CD14-positive monocyte (primary cell): ENCODE results near the gene HSPA6. TPM values are rescaled to one million over a fixed set of nuclear protein-coding genes. Genes with fewer than 3 reads are reported as not detected.
A peak's percentile ranks its signal among the peaks of the same experiment; 100 is the strongest.
"Not testable (repeated sequence)": the region's sequence is repeated elsewhere in the genome, so short reads cannot be mapped to it uniquely, and the experiment has no call there.

Source experiments
- DNase-seq, 3 donors: peaks; one replicate each; pipeline ENCODE4 v3.0.0-alpha.2; 2011 to 2022
- H2AFZ ChIP-seq: 2 replicates; pipeline ENCODE4 v1.6.0; 2012; ENCODE audit warnings: mild to moderate bottlenecking, low read depth, low read length, inconsistent platforms; ENCODE audit not compliant: insufficient read depth, poor library complexity, severe bottlenecking
- H3K27ac ChIP-seq, 2 donors: 1 replicate in 1 of 2; 2 replicates in 1 of 2; pipeline ENCODE4 v1.5.1; 2012 to 2013; ENCODE audit warnings: low read length in 2 of 2, control low read depth in 1 of 2, inconsistent platforms in 1 of 2, low read depth in 1 of 2, mild to moderate bottlenecking in 1 of 2
- H3K27me3 ChIP-seq, 2 donors: one replicate each; pipeline versions ENCODE4 v1.6.0 to v1.6.1; 2011 to 2013; ENCODE audit warnings: low read length in 2 of 2; ENCODE audit not compliant: control insufficient read depth in 2 of 2, insufficient read depth in 2 of 2
- H3K36me3 ChIP-seq, 2 donors: replicated peaks in 1 of 2; 1 replicate in 1 of 2; 2 replicates in 1 of 2; pipeline versions ENCODE4 v1.5.1 to v1.6.1; 2012 to 2013; ENCODE audit warnings: low read length in 2 of 2, control low read depth in 1 of 2, inconsistent platforms in 1 of 2, mild to moderate bottlenecking in 1 of 2; ENCODE audit not compliant: insufficient read depth in 2 of 2, control insufficient read depth in 1 of 2
- H3K4me1 ChIP-seq, 2 donors: 1 replicate in 1 of 2; 2 replicates in 1 of 2; pipeline versions ENCODE4 v1.5.1 to v1.6.1; 2012 to 2013; ENCODE audit warnings: low read length in 2 of 2, control low read depth in 1 of 2, inconsistent platforms in 1 of 2, mild to moderate bottlenecking in 1 of 2, moderate library complexity in 1 of 2; ENCODE audit not compliant: insufficient read depth in 2 of 2, control insufficient read depth in 1 of 2
- H3K4me2 ChIP-seq: replicated peaks from 2 replicates; pipeline ENCODE3; 2012; ENCODE audit warnings: low read length, moderate library complexity, mild to moderate bottlenecking; ENCODE audit not compliant: poor library complexity, severe bottlenecking; ENCODE audit errors: extremely low read depth
- H3K4me3 ChIP-seq, 3 experiments: fragments of 200-600 bp in 1 of 3; sonication (generic) in 1 of 3; replicated peaks in 1 of 3; 1 replicate in 2 of 3; 2 replicates in 1 of 3; pipeline ENCODE4 v1.5.1; 2011 to 2013; ENCODE audit warnings: low read length in 3 of 3, mild to moderate bottlenecking in 3 of 3, control low read depth in 2 of 3, low read depth in 2 of 3, inconsistent platforms in 1 of 3, moderate library complexity in 1 of 3
- H3K79me2 ChIP-seq: 2 replicates; pipeline ENCODE4 v1.6.0; 2012; ENCODE audit warnings: mild to moderate bottlenecking, control low read depth, inconsistent platforms, low read length, moderate library complexity; ENCODE audit not compliant: insufficient read depth
- H3K9ac ChIP-seq: 2 replicates; pipeline ENCODE4 v1.6.0; 2017; ENCODE audit warnings: low read length, mild to moderate bottlenecking; ENCODE audit not compliant: insufficient read depth, poor library complexity, severe bottlenecking
- H3K9me3 ChIP-seq, 2 donors: replicated peaks in 1 of 2; 1 replicate in 1 of 2; 2 replicates in 1 of 2; pipeline versions ENCODE4 v1.5.1 to v1.6.1; 2012 to 2013; ENCODE audit warnings: low read length in 2 of 2, control low read depth in 1 of 2; ENCODE audit not compliant: control insufficient read depth in 1 of 2, insufficient read depth in 1 of 2
- H4K20me1 ChIP-seq: 2 replicates; pipeline ENCODE4 v1.6.0; 2012; ENCODE audit warnings: mild to moderate bottlenecking, low read length, control low read depth, moderate library complexity; ENCODE audit not compliant: insufficient read depth
- H3K27ac Mint-ChIP-seq, 7 donors: one replicate each; pipeline ENCODE4 v1.8.0; 2020; ENCODE audit warnings: mild to moderate bottlenecking in 7 of 7, mixed read lengths in 7 of 7, moderate library complexity in 6 of 7, inconsistent platforms in 2 of 7
- H3K27me3 Mint-ChIP-seq, 3 donors: one replicate each; pipeline ENCODE4 v1.8.0; 2021 to 2022; ENCODE audit warnings: low read depth in 3 of 3, mild to moderate bottlenecking in 3 of 3, mixed read lengths in 3 of 3, moderate library complexity in 3 of 3, inconsistent platforms in 1 of 3
- H3K36me3 Mint-ChIP-seq, 2 donors: one replicate each; pipeline ENCODE4 v1.8.0; 2020; ENCODE audit warnings: mixed read lengths in 2 of 2, inconsistent platforms in 1 of 2, mild to moderate bottlenecking in 1 of 2
- H3K4me1 Mint-ChIP-seq: one replicate; pipeline ENCODE4 v1.8.0; 2020; ENCODE audit warnings: mild to moderate bottlenecking, mixed read lengths
- H3K4me3 Mint-ChIP-seq, 2 donors: one replicate each; pipeline ENCODE4 v1.8.0; 2020; ENCODE audit warnings: mild to moderate bottlenecking in 2 of 2, mixed read lengths in 2 of 2, moderate library complexity in 1 of 2
- H3K9me3 Mint-ChIP-seq, 7 donors: one replicate each; pipeline ENCODE4 v1.8.0; 2020 to 2022; ENCODE audit warnings: mixed read lengths in 7 of 7, mild to moderate bottlenecking in 6 of 7, moderate library complexity in 6 of 7, inconsistent platforms in 2 of 7
- WGBS: methylation state at CpG from one replicate; pipeline ENCODE4 v1.1.5; 2013; ENCODE audit warnings: missing lambda C conversion rate; ENCODE audit not compliant: insufficient coverage; 5-methylcytosine and 5-hydroxymethylcytosine counted together
- intact Hi-C, 2 donors: fragments of 100-400 bp; cut with micrococcal nuclease; formaldehyde crosslinking; loops; one replicate each; pipeline versions ENCODE4 v1.15.0 to v1.15.1; 2023
- polyA plus RNA-seq, 3 donors: library from polyadenylated mRNA; depleted of rRNA in 1 of 3; unstranded in 2 of 3; stranded (reverse) in 1 of 3; fragments of 300-500 nt in 2 of 3; fragments of >200 nt in 1 of 3; fragmentation: Illumina TruSeq in 2 of 3; gene quantifications; 1 replicate in 2 of 3; 2 replicates in 1 of 3; pipeline ENCODE4 v1.2.3, GENCODE V29; 2012 to 2021
- TF ChIP-seq, protein P1 (sequence below): fragments of 200-600 bp; IDR thresholded peaks from one replicate; pipeline ENCODE4 v1.8.0; 2022; ENCODE audit warnings: antibody characterized with exemption, mild to moderate bottlenecking

The HSPA6 gene
- polyA plus RNA-seq, 3 donors = 3.4 to 37.5 (median 19.3) TPM

DNA sequence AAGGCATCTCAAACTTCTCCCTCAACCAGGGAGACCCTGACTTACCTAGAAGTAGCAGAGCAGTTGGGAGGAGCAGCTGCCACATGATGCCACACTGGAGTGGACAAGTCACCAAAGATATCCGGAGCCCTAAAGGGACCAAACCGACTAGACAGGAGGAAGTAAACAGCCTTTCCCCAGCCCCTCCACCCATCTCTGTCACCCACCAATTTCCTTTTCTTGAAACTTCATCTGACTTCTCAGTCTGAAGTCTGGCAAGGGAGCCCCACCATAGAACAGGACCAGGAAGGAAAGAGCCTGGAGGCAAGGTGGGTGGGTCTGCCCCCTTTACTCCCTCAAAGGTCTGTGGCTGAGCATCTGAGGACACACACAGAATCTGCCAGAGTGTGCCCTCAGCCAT, 25.3 kb downstream of the HSPA6 start, which contains the start of gene FCGR3A:
Gene FCGR3A, minus strand, starts transcription at position 167 of the 400 bp plus-strand sequence. Its CDS starts 82 bp downstream, at position 85.
- TF ChIP-seq, protein P1, sequence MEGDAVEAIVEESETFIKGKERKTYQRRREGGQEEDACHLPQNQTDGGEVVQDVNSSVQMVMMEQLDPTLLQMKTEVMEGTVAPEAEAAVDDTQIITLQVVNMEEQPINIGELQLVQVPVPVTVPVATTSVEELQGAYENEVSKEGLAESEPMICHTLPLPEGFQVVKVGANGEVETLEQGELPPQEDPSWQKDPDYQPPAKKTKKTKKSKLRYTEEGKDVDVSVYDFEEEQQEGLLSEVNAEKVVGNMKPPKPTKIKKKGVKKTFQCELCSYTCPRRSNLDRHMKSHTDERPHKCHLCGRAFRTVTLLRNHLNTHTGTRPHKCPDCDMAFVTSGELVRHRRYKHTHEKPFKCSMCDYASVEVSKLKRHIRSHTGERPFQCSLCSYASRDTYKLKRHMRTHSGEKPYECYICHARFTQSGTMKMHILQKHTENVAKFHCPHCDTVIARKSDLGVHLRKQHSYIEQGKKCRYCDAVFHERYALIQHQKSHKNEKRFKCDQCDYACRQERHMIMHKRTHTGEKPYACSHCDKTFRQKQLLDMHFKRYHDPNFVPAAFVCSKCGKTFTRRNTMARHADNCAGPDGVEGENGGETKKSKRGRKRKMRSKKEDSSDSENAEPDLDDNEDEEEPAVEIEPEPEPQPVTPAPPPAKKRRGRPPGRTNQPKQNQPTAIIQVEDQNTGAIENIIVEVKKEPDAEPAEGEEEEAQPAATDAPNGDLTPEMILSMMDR = no peak
- peak within 1 kb of the TSS in 6 of 7 donors; percentile 55 to 80 (median 78) for H3K27ac Mint-ChIP-seq

DNA sequence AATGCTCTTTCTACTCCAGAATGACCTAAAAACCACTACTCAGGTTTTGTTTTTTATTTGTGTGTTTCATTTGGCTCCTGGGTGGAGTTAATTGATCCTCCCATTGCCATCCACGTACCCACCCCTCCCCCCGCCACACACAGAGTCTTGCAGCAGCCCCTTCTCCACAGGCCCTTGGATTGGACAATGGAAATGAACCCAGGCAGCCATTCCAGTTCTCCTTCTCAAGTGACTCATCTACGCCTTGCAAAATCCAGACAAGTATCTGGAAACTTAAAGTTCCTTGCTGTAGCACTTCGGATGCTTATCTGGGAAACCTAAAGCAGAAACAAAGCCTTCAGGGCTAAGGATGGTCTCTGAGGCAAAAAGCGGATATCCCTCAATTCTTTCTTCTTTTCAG, 26.6 kb downstream of the HSPA6 start:
- DNase-seq = peak in 2 of 3 donors; percentile 32 to 38
- H3K9ac ChIP-seq, H3K27ac Mint-ChIP-seq, H3K9me3 ChIP-seq, intact Hi-C loops, H3K9me3 Mint-ChIP-seq, H3K36me3 ChIP-seq, H3K36me3 Mint-ChIP-seq, H3K27me3 Mint-ChIP-seq, H3K27me3 ChIP-seq, H3K79me2 ChIP-seq, H4K20me1 ChIP-seq, H2AFZ ChIP-seq, H3K4me3 Mint-ChIP-seq, H3K4me2 ChIP-seq, H3K27ac ChIP-seq, H3K4me3 ChIP-seq: not testable (repeated sequence)
- H3K4me1 ChIP-seq = peaks cover 40 to 55% of the 10 kb centered on the region in 2 donors
- peaks cover 56% of the 10 kb centered on the region for H3K4me1 Mint-ChIP-seq
- no CpG with 5 or more reads among the region's 5 CpGs for WGBS

More for the DNA sequence above, 25.3 kb downstream of the HSPA6 start, which contains the start of gene FCGR3A:
- whole genome bisulfite sequencing = no CpG with 5 or more reads among the region's 2 CpGs
- intact Hi-C loops = no loop called here
- no peaks in the 10 kb centered on the region for H3K9me3 ChIP-seq
- no peaks in the 10 kb centered on the region for H3K36me3 ChIP-seq
- no peaks in the 10 kb centered on the region for H4K20me1 ChIP-seq
- peak within 1 kb of the TSS; percentile 21 to 64 (median 38) for H3K4me3 ChIP-seq
- H3K9me3 Mint-ChIP-seq = peaks cover 0 to 2% (median 0%) of the 10 kb centered on the region in 7 donors
- peak within 1 kb of the TSS; percentile 60 for H3K4me2 ChIP-seq
- peaks cover 39 to 56% of the 10 kb centered on the region in 2 donors for H3K4me1 ChIP-seq
- peak within 1 kb of the TSS; percentile 53 to 78 for H3K4me3 Mint-ChIP-seq
- H3K27me3 ChIP-seq = no peaks in the 10 kb centered on the region
- peak within 1 kb of the TSS; percentile 41 for H2AFZ ChIP-seq
- peaks cover 57% of the 10 kb centered on the region for H3K4me1 Mint-ChIP-seq
- H3K9ac ChIP-seq = no peak within 1 kb of the TSS
- peaks cover 0 to 2% (median 0%) of the 10 kb centered on the region in 3 donors for H3K27me3 Mint-ChIP-seq
- peak; percentile 57 to 80 (median 60) for DNase-seq
- peak within 1 kb of the TSS; percentile 42 to 77 for H3K27ac ChIP-seq
- no peaks in the 10 kb centered on the region for H3K79me2 ChIP-seq
- peaks cover 6 to 11% of the 10 kb centered on the region in 2 donors for H3K36me3 Mint-ChIP-seq

DNA sequence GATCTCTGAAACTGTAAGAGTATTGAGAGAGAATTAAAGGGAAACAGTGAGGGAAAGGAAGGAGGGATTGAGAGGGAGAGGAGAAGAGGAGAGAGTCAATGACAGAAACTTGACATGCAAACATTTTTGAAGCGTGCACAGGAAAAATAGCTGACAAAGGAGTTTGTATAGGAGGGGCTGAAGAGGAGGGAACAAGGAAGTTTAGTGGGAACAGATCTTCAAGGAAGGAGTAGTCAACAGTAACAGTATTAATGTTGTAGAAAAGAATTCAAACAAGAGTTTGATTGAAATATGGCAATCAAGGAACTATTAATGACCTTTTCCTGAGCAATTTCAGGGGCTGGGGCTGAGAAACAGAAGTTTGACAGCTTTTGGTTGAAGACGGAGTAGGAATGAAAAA, 29.3 kb downstream of the HSPA6 start:
- WGBS = no CpG with 5 or more reads among the region's 2 CpGs
- DNase-seq, H3K4me3 Mint-ChIP-seq, H2AFZ ChIP-seq, H4K20me1 ChIP-seq, intact Hi-C loops, H3K9me3 Mint-ChIP-seq, H3K36me3 Mint-ChIP-seq, H3K36me3 ChIP-seq, H3K27me3 ChIP-seq, H3K9me3 ChIP-seq, H3K4me2 ChIP-seq, H3K79me2 ChIP-seq, H3K27me3 Mint-ChIP-seq, H3K9ac ChIP-seq: not testable (repeated sequence)
- peak overlapping the region in 1 of 3 experiments; percentile 20 for H3K4me3 ChIP-seq
- peaks cover 44 to 55% of the 10 kb centered on the region in 2 donors for H3K4me1 ChIP-seq
- peak overlapping the region in 1 of 2 donors; percentile 85 for H3K27ac ChIP-seq
- Mint-ChIP-seq H3K4me1 (peaks cover 52% of the 10 kb centered on the region), H3K27ac (peak overlapping the region; percentile 31 to 97 (median 93))

DNA sequence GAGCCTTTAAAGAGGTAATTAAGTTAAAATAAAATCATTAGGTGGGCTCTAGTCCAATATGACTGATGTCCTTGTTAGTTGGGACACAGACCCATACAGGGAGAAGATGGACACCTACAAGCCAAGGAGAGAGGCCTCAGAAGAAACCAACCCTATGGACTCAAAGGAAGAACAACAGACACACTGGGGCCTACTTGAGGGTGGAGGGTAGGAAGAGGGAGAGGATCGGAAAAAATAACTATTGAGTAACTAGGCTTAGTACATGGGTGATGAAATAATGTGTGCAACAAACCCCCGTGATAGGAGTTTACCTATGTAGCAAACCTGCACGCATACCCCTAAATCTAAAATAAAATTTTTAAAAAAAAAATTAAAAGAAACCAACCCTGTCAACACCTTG, 30.0 kb downstream of the HSPA6 start:
- intact Hi-C loops, H2AFZ ChIP-seq, H3K9me3 Mint-ChIP-seq, H3K4me2 ChIP-seq, H3K36me3 Mint-ChIP-seq, H3K4me3 Mint-ChIP-seq, H4K20me1 ChIP-seq, H3K9me3 ChIP-seq, H3K27me3 Mint-ChIP-seq, H3K27me3 ChIP-seq, H3K36me3 ChIP-seq, H3K79me2 ChIP-seq: not testable (repeated sequence)
- H3K4me3 ChIP-seq = peak overlapping the region in 1 of 3 experiments; percentile 20
- H3K27ac Mint-ChIP-seq = peak overlapping the region; percentile 86 to 97 (median 95)
- peak in 2 of 3 donors; percentile 36 to 42 for DNase-seq
- peak overlapping the region; percentile 56 to 85 for H3K27ac ChIP-seq
- peaks cover 39 to 50% of the 10 kb centered on the region in 2 donors for H3K4me1 ChIP-seq
- peak overlapping the region; percentile 36 for H3K9ac ChIP-seq
- H3K4me1 Mint-ChIP-seq = peaks cover 48% of the 10 kb centered on the region
- no CpG with 5 or more reads among the region's 3 CpGs for WGBS
